Tibial nerve (tissue), 4 donors: ENCODE measurements around the gene PLPP3. TPM values are rescaled to one million over a fixed set of nuclear protein-coding genes. Genes with fewer than 3 reads are reported as not detected.

Experiments
- DNase-seq, 2 donors: peaks; one replicate each; pipeline ENCODE4 v3.0.0-alpha.2; 2019; ENCODE audit warnings: low spot score in 2 of 2
- H3K27ac ChIP-seq, 4 donors: fragments of 200-600 bp; sonication (generic) in 3 of 4; one replicate each; pipeline ENCODE4 v1.5.1; 2017 to 2019; ENCODE audit warnings: mild to moderate bottlenecking in 1 of 4
- H3K27me3 ChIP-seq, 2 donors: fragments of 200-600 bp; sonication (generic) in 1 of 2; one replicate each; pipeline versions ENCODE4 v1.5.1 to v1.6.0; 2017 to 2019
- H3K36me3 ChIP-seq, 3 donors: fragments of 200-600 bp; sonication (generic); one replicate each; pipeline ENCODE4 v1.5.1; 2018 to 2019
- H3K4me1 ChIP-seq, 4 donors: fragments of 200-600 bp; sonication (generic) in 3 of 4; one replicate each; pipeline ENCODE4 v1.5.1; 2017 to 2019
- H3K4me3 ChIP-seq, 4 donors: fragments of 200-600 bp; sonication (generic) in 3 of 4; one replicate each; pipeline ENCODE4 v1.5.1; 2017 to 2019; ENCODE audit warnings: mild to moderate bottlenecking in 1 of 4, moderate library complexity in 1 of 4
- H3K9me3 ChIP-seq, 4 donors: fragments of 200-600 bp; sonication (generic) in 3 of 4; one replicate each; pipeline ENCODE4 v1.5.1; 2017 to 2019
- CTCF ChIP-seq, 5 experiments: fragments of 200-600 bp in 3 of 5; fragments of 450-650 bp in 2 of 5; sonication (generic) in 3 of 5; IDR thresholded peaks; one replicate each; pipeline ENCODE4 v1.5.1; 2016 to 2019; ENCODE audit warnings: antibody characterized with exemption in 5 of 5, mild to moderate bottlenecking in 3 of 5, moderate library complexity in 2 of 5
- EP300 ChIP-seq, 2 donors: sonication (generic); formaldehyde crosslinking; IDR thresholded peaks; one replicate each; pipeline ENCODE4 v1.6.1; 2017; ENCODE audit warnings: antibody characterized with exemption in 2 of 2, mild to moderate bottlenecking in 1 of 2
- POLR2A ChIP-seq, 2 donors: fragments of 450-650 bp; IDR thresholded peaks; one replicate each; pipeline ENCODE4 v1.6.1; 2017; ENCODE audit warnings: antibody characterized with exemption in 2 of 2, mild to moderate bottlenecking in 2 of 2, moderate library complexity in 2 of 2
- WGBS, 2 donors: methylation state at CpG; one replicate each; pipeline ENCODE4 v1.1.5; 2018; 5-methylcytosine and 5-hydroxymethylcytosine counted together
- total RNA-seq, 4 donors: library from RNA; depleted of rRNA; stranded (reverse); fragments of >200 nt; gene quantifications; one replicate each; pipeline ENCODE4 v1.1.0, GENCODE V29; 2016

PLPP3 gene
- total RNA-seq, 4 donors from 2014 or later: 139 to 307 (median 267) TPM

GRCh38 chr1:56517404-56518130 lies 61.8 kb downstream of the PLPP3 start:
- Histone ChIP-seq H3K27me3 (no peaks in the 10 kb centered on the region), H3K4me3 (no peak overlapping the region), H3K9me3 (no peaks in the 10 kb centered on the region), H3K27ac (peak overlapping the region in 3 of 4 donors; percentile 1 to 60 (median 20)), H3K36me3 (peaks cover 0 to 46% (median 0%) of the 10 kb centered on the region in 3 donors), H3K4me1 (peaks cover 0 to 68% (median 20%) of the 10 kb centered on the region in 4 donors)
- TF ChIP-seq EP300 (IDR thresholded peaks at IDR 0.05) (no peak), CTCF (IDR thresholded peaks at IDR 0.05) (no peak), POLR2A (IDR thresholded peaks at IDR 0.05) (no peak)
- DNase-seq: no peak
- 90 to 91% methylated on average over 2 of the region's 2 CpGs for WGBS, 2 donors

- Histone ChIP-seq H3K36me3 (peaks cover 0 to 45% (median 0%) of the 10 kb centered on the region in 3 donors), H3K27ac (peak overlapping the region in 3 of 4 donors; percentile 1 to 60 (median 52))
These were observed 62.7 kb downstream of the PLPP3 start for GRCh38 chr1:56516539-56517252.

GRCh38 chr1:56515898-56516538 lies 63.3 kb downstream of the PLPP3 start:
- 80 to 95% methylated on average over 4 of the region's 4 CpGs for WGBS, 2 donors
- DNase-seq: no peak
- Histone ChIP-seq H3K27ac (peak overlapping the region in 3 of 4 donors; percentile 20 to 60 (median 52)), H3K27me3 (no peaks in the 10 kb centered on the region), H3K9me3 (no peaks in the 10 kb centered on the region), H3K4me1 (peaks cover 0 to 66% (median 15%) of the 10 kb centered on the region in 4 donors), H3K36me3 (peaks cover 0 to 48% (median 0%) of the 10 kb centered on the region in 3 donors), H3K4me3 (no peak overlapping the region)
- TF ChIP-seq POLR2A (IDR thresholded peaks at IDR 0.05) (no peak), EP300 (IDR thresholded peaks at IDR 0.05) (no peak), CTCF (IDR thresholded peaks at IDR 0.05) (no peak)

More at GRCh38 chr1:56516539-56517252, 62.7 kb downstream of the PLPP3 start:
- no peak overlapping the region for H3K4me3 ChIP-seq
- peak in 1 of 2 donors; percentile 37 for TF ChIP-seq EP300 (IDR thresholded peaks at IDR 0.05)
- TF ChIP-seq POLR2A (IDR thresholded peaks at IDR 0.05): no peak
- no peak for TF ChIP-seq CTCF (IDR thresholded peaks at IDR 0.05)
- no peaks in the 10 kb centered on the region for H3K27me3 ChIP-seq
- no peaks in the 10 kb centered on the region for H3K9me3 ChIP-seq
- DNase-seq: no peak
- 60 to 61% methylated on average over 7 of the region's 7 CpGs for WGBS, 2 donors
- H3K4me1 ChIP-seq: peaks cover 0 to 65% (median 13%) of the 10 kb centered on the region in 4 donors

- no peaks in the 10 kb centered on the region for H3K27me3 ChIP-seq
- H3K4me1 ChIP-seq: peaks cover 0 to 87% (median 28%) of the 10 kb centered on the region in 4 donors
- H3K27ac ChIP-seq: no peak overlapping the region
- TF ChIP-seq EP300 (IDR thresholded peaks at IDR 0.05) (peak in 1 of 2 donors; percentile 40), CTCF (IDR thresholded peaks at IDR 0.05) (no peak)
- DNase-seq: no peak
- H3K36me3 ChIP-seq: peaks cover 0 to 51% (median 0%) of the 10 kb centered on the region in 3 donors
- H3K4me3 ChIP-seq: no peak overlapping the region
- 78 to 85% methylated on average over 8 of the region's 8 CpGs for WGBS, 2 donors
- no peaks in the 10 kb centered on the region for H3K9me3 ChIP-seq
These were observed 66.5 kb downstream of the PLPP3 start for GRCh38 chr1:56512724-56513494.
